ENCODE measurements around the gene NOXRED1.

- TF ChIP-seq CTCF (IDR thresholded peaks at IDR 0.05; ENCODE audit: insufficient read depth, low read length, poor library complexity, severe bottlenecking) (no peak), EZH2phosphoT487 (conservative IDR thresholded peaks at IDR 0.05; ENCODE audit: low read length) (no peak)
These were observed 59.2 kb downstream of the NOXRED1 start for GRCh38 chr14:77364146-77364545.

Data from SU-DHL-6 (cell line).